Putamen (tissue), 1 donor: ENCODE data around the gene UMODL1.
A peak's percentile ranks its signal among the peaks of the same experiment; 100 is the strongest.
"Not testable (repeated sequence)": the region's sequence is repeated elsewhere in the genome, so short reads cannot be mapped to it uniquely, and the experiment has no call there.

Experiments used
- DNase-seq: peaks from one replicate; pipeline ENCODE4 v3.0.0-alpha.2; 2016; ENCODE audit warnings: low spot score

UMODL1 gene

DNA sequence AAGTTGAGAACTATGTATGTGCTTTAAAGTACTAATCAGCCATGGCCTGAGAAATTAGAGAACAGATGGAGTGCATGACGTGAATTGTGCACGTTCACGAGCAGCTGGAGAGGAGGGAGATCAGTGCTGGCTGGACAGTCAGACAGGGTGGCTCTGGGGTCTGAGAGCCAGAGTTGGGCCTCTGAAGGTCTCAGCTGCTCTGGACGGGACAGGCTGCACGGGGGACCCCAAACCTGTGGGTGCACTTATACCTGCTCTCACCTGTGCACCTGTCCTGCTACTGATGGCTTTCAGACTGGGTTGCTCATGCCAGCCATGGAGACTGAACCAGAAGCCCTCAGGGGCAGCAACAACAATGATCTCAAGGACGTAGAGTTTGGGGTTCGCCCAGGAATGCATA is 43.5 kb downstream of the UMODL1 start:
- DNase-seq: no peak

DNA sequence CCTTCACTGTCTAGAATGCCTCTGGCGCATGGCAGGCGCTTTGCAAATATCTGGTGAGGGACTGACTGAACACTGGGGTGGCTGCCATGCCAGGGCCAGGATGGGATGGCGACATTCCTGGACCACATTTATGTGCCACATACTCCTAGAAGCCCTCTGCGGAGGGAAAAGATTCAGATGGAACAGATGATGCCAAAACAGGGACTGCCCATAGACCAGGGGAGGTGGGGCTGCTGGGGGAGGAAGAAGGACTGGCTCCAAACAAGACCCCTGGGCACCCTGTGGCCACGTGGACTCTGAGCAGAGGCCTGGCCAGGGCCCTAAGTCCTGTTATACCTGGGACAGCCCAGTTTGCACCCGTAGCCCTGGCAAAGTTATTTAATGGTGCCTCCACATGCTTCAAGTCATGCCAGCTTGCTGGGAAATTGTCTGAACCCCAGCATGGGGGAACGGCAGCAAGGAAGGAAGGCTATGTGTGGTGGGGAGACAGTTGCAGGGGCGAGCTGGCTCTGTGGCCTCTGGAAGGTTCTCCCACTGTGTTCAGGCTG is 44.1 kb downstream of the UMODL1 start:
- DNase-seq: no peak

DNA sequence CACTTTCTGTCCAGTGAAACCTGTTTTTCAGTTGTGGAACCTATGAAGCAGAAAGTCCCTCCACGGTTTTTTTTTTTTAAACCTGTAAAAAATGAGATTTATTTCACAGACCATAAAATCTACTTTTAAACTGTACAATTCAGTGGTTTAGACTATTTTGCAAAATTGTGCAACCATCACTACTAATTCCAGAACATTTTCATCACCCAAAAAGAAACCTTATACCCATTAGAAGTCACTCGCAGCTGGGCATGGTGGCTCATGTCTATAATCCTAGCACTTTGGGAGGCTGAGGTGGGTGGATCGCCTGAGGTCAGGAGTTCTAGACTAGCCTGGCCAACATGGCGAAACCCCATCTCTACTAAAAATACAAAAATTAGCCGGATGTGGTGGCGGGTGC is 45.4 kb downstream of the UMODL1 start:
- DNase-seq: not testable (repeated sequence)

- DNase-seq: peak; percentile 67
Measured at GRCh38 chr21:42117229-42117966, 46.3 kb downstream of the UMODL1 start.

DNA sequence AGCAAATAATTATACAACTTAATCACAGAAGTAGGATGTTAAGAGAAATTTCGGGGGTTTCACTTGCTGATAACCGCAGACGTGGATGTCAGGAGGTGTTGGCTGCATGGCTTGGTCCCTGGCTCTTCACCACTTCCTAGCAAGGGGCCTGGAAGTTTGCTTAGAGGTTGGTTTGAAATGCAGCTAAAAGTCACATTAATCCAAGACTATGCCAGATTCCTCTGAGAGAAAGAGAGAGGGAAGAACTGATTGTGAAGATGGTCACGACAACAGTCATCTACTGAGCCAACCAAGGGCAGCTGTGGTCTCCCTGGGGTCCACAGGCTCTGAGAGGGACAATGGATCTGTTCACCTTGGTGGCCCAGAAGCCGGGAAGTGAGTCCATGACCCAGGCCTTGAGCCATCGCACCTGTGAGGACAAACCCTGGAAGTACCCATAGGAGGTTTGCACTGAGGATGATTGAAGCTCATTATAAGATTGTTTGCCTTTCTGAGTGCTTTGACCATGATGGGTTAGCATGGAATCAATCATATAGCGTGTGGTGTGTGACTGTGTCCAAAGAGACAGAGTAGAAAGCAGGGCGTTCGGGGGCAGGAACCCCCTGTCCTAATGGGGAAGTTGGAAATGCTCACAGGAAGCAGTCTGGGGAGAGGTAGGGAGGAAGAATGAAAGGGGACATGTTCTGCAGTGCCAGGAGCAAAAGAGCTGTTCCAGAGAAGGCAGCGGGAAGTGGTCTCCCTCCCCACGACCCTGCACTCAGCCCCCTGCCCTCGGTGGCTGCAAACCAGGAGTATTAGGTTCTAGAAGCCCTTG is 47.1 kb downstream of the UMODL1 start:
- no peak for DNase-seq

- DNase-seq: no peak
Measured at GRCh38 chr21:42118901-42119300, 47.8 kb downstream of the UMODL1 start.

DNA sequence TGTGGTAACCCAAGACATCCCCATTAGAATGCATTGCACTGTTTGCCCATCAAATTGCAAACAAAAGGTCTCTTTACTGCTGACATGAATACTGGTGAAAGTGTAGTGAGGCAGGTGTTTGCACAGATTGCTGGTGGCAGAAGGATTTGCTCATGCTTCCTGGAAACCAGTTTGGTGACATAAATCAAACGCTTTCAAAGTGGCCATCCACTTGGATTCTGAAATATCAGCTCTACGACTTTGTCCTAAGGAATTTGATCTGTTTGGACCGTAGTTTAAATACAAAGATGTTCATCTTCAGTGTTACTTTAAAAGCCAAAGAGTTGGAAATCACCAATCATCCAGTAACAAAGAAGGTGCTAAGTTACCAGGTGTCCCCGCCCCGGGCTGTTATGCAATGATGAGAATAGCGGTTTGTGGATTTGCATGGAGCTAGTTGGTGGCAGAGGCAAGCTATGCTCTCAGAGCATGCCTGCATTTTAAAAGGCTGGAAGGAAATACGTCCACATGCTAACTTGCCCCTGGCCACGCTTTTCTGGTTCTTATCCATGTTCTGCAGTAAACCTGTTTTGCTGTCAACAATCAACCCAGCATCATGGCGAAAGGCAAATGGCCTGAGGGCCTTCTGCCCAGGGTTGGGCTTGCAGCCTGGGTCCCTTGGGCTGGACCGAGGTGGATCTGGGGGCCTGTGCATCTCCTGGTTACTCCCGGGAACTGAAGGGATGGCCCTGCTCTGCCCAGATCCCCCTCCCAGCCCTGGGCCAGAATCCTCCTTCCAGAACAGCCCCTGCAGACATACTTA is 49.2 kb downstream of the UMODL1 start:
- DNase-seq: peak; percentile 35

DNA sequence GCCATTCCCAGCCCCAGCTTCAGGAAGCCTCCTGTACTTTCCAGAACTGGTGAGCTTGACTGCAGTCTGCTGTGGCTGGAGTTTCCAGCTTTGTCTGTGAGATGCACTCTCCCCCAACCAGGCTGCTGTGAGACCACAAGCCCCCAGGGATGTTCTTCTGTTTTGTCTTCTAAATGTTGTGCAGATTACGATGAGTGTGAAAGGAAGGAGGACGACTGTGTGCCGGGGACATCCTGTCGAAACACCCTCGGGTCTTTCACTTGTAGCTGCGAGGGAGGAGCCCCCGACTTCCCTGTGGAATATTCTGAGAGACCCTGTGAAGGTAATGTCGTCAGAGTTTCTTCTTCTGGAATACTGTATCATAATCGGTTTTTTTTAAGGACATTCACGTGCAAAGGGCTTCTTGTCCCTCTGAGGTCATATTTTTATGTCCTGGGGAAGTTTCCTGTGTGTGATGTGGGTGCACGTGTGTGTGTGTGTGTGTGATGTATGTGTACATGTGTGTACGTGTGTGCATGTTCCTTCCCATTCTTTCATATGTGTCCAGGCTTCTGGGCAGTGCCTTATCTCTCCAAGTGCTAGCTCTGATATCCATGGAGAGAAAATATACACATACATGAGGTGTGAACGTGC is 49.9 kb downstream of the UMODL1 start:
- DNase-seq: no peak

DNA sequence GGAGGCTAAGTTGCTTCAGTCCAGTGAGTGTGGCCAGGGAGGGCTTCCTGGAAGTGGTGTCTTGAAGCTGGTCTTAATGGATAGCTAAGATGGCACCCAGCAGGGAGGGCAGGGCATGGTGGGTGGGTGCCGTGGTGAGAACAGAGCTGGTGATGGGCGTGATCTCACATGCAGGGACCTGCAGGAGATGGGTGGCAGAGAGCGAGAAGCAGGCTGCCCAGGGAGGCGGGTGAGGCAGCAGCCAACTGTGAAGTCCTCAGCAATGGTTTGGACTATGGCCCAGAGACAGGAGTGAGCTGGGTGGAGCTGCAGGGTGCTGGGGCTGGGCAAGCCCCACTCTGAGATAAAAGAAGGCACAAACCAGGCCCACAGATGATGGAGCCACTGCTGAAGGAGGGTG is 50.7 kb downstream of the UMODL1 start:
- DNase-seq: no peak

DNA sequence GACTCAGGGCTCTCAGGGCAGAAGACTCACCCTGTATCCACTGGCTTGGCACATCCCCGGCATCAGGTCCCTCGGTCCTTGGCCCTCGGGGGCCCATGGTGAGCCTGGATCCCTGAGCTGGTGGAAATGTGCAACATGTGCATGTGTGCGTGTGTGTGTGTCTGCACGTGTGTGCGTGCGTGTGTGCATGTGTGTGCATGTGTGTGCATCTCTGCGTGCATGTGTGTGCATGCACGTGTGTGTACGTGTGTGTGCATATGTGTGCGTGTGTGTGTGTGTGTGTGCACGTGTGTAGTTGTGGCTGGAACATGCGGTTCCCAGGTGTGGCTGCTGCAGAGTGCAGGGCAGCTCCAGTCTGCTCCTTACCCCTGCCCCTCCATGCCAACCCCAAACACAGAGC is 51.3 kb downstream of the UMODL1 start:
- no peak for DNase-seq

GRCh38 chr21:42122808-42123207 is 51.7 kb downstream of the UMODL1 start:
- no peak for DNase-seq

- DNase-seq: no peak
Measured at GRCh38 chr21:42123219-42123908, 52.2 kb downstream of the UMODL1 start.

GRCh38 chr21:42124081-42124480 is 53.0 kb downstream of the UMODL1 start:
- no peak for DNase-seq

- no peak for DNase-seq
Measured at GRCh38 chr21:42124826-42125570, 53.9 kb downstream of the UMODL1 start.

DNA sequence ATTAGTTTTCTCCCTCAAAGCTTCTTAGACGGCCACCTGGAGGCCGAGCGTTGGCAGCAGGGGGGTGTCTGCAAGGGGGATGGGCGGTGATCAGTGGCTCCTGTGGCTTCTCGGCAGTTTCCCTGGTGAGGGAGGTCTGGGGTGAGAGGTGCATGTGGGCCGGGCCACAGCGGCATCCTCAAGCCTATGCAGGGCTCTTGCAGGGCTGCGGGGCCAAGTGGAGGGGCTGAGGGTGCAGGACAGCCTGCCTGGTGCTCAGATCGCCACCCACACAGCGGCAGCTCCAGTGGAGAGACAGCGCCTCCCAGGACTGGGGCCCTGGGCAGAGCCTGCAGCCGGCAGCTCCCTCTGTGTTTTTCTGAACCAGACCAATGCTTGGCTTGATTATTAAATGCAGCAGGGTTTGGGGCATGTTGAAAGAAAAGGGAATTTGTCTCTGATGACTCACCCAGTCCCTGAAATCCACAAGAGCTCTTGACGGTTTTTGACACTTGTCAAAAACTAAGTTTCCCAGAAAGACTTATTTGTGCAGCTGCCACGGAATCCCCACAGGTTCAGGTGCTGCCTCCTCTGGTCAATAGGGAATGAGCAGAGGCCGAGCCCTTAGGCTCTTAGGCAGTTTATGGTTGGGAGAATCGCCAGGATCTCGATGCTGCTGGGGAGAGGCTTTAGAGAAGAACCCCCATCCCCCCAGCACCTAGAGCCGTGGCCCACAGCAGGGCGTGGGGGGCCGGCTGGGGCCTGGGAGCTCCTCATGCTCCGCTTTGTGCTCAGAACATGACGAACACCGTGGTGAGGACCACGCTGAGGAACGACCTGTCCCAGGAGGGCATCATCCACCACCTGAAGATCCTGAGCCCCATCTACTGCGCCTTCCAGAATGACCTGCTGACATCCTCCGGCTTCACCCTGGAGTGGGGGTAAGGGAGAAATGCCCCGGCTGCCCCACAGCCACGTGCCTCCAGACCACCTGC is 54.7 kb downstream of the UMODL1 start:
- DNase-seq: no peak

- DNase-seq: no peak
Measured at GRCh38 chr21:42127164-42128150, 56.3 kb downstream of the UMODL1 start.

- no peak for DNase-seq
Measured at GRCh38 chr21:42129300-42130266, 58.5 kb downstream of the UMODL1 start.
